B cell (primary cell): ENCODE results near the gene EPN1. TPM values are rescaled to one million over a fixed set of nuclear protein-coding genes. Genes with fewer than 3 reads are reported as not detected.

Source experiments
- ATAC-seq: fragments of 200-7000 bp; cut with Tn5 transposase; one replicate; pipeline ENCODE4 v1.10.0; 2021; ENCODE audit warnings: low read depth, mild to moderate bottlenecking, moderate number of reproducible peaks, moderate library complexity
- CTCF ChIA-PET: fragments of 350-600 bp; sonication (Branson Sonifier 250); formaldehyde crosslinking; loops from one replicate; lab custom pipeline; 2021; ENCODE audit warnings: antibody characterized with exemption, inconsistent platforms; lab: Charles Lee
- POLR2A ChIA-PET: fragments of 350-600 bp; sonication (Branson Sonifier 250); formaldehyde crosslinking; loops from one replicate; lab custom pipeline; 2021; ENCODE audit warnings: antibody characterized with exemption; lab: Charles Lee
- DNase-seq: peaks from one replicate; pipeline ENCODE4 v3.0.0; 2013
- H2AFZ ChIP-seq: 2 replicates; pipeline ENCODE4 v1.6.1; 2012; ENCODE audit warnings: mild to moderate bottlenecking, low read depth, low read length; ENCODE audit not compliant: insufficient read depth, poor library complexity, severe bottlenecking
- H3K27ac ChIP-seq, 2 donors: 1 replicate in 1 of 2; 2 replicates in 1 of 2; pipeline ENCODE4 v1.5.1; 2012 to 2013; ENCODE audit warnings: low read length in 2 of 2, mild to moderate bottlenecking in 2 of 2, moderate library complexity in 1 of 2
- H3K27me3 ChIP-seq, 4 experiments: fragments of 200-600 bp in 1 of 4; sonication (generic) in 1 of 4; replicated peaks in 1 of 4; 1 replicate in 2 of 4; 2 replicates in 2 of 4; pipeline versions ENCODE4 v1.6.1 to v1.7.0; 2013 to 2016; ENCODE audit warnings: low read length in 3 of 4, mild to moderate bottlenecking in 2 of 4, mixed read lengths in 1 of 4, moderate library complexity in 1 of 4; ENCODE audit not compliant: insufficient read depth in 4 of 4, control insufficient read depth in 3 of 4; ENCODE audit errors: control extremely low read depth in 1 of 4
- H3K36me3 ChIP-seq, 2 experiments: replicated peaks in 1 of 2; 1 replicate in 1 of 2; 2 replicates in 1 of 2; pipeline versions ENCODE4 v1.6.1 to v1.7.1; 2013; ENCODE audit warnings: low read length in 1 of 2; ENCODE audit not compliant: insufficient read depth in 2 of 2, control insufficient read depth in 1 of 2; ENCODE audit errors: control extremely low read depth in 1 of 2, extremely low read depth in 1 of 2
- H3K4me1 ChIP-seq, 2 donors: fragments of 200-600 bp in 1 of 2; sonication (generic) in 1 of 2; 1 replicate in 1 of 2; 2 replicates in 1 of 2; pipeline versions ENCODE4 v1.5.1 to v1.6.1; 2013 to 2017; ENCODE audit warnings: low read length in 2 of 2; ENCODE audit not compliant: control insufficient read depth in 2 of 2, insufficient read depth in 2 of 2
- H3K4me2 ChIP-seq: replicated peaks from 2 replicates; pipeline ENCODE3; 2012; ENCODE audit warnings: mild to moderate bottlenecking, low read depth, low read length; ENCODE audit not compliant: poor library complexity, severe bottlenecking
- H3K4me3 ChIP-seq, 5 experiments: fragments of 200-600 bp in 1 of 5; sonication (generic) in 1 of 5; 1 replicate in 3 of 5; 2 replicates in 2 of 5; pipeline versions ENCODE4 v1.5.1 to v1.7.0; 2011 to 2016; ENCODE audit warnings: low read length in 4 of 5, mild to moderate bottlenecking in 4 of 5, low read depth in 2 of 5, control low read depth in 1 of 5, moderate library complexity in 1 of 5; ENCODE audit not compliant: insufficient read depth in 1 of 5; ENCODE audit errors: control extremely low read depth in 1 of 5, extremely low read depth in 1 of 5
- H3K79me2 ChIP-seq: fragments of 200-600 bp; sonication (generic); one replicate; pipeline ENCODE4 v1.6.0; 2016; ENCODE audit warnings: low read length; ENCODE audit not compliant: control insufficient read depth, insufficient read depth
- H3K9ac ChIP-seq: fragments of 200-600 bp; sonication (generic); 2 replicates; pipeline ENCODE4 v1.6.1; 2017; ENCODE audit warnings: mild to moderate bottlenecking, low read length, moderate library complexity
- H3K9me3 ChIP-seq, 3 donors: one replicate each; pipeline versions ENCODE4 v1.6.1 to v1.7.1; 2013; ENCODE audit warnings: low read length in 2 of 3; ENCODE audit not compliant: control insufficient read depth in 2 of 3, insufficient read depth in 1 of 3; ENCODE audit errors: control extremely low read depth in 1 of 3
- H4K20me1 ChIP-seq: 2 replicates; pipeline ENCODE4 v1.6.0; 2012; ENCODE audit warnings: mild to moderate bottlenecking, low read length; ENCODE audit not compliant: insufficient read depth, control insufficient read depth, poor library complexity, severe bottlenecking
- H3K27ac Mint-ChIP-seq: one replicate; pipeline ENCODE4 v1.8.0; 2021; ENCODE audit warnings: mixed read lengths
- H3K27me3 Mint-ChIP-seq: one replicate; pipeline ENCODE4 v1.8.0; 2021; ENCODE audit warnings: mixed read lengths
- H3K4me1 Mint-ChIP-seq: one replicate; pipeline ENCODE4 v1.8.0; 2021; ENCODE audit warnings: mixed read lengths
- H3K4me3 Mint-ChIP-seq: one replicate; pipeline ENCODE4 v1.8.0; 2021; ENCODE audit warnings: mixed read lengths
- H3K9me3 Mint-ChIP-seq: one replicate; pipeline ENCODE4 v1.8.0; 2022; ENCODE audit warnings: mixed read lengths; ENCODE audit not compliant: insufficient read depth
- EZH2 ChIP-seq: IDR thresholded peaks from 2 replicates; pipeline ENCODE4 v1.6.1; 2012; ENCODE audit warnings: borderline replicate concordance, low read depth, mild to moderate bottlenecking, moderate library complexity, low read length; ENCODE audit not compliant: insufficient read depth, poor library complexity, severe bottlenecking
- WGBS: methylation state at CpG from one replicate; pipeline ENCODE4 v1.1.5; 2013; ENCODE audit warnings: missing lambda C conversion rate; ENCODE audit not compliant: insufficient coverage; 5-methylcytosine and 5-hydroxymethylcytosine counted together
- intact Hi-C: fragments of 100-400 bp; cut with micrococcal nuclease; formaldehyde crosslinking; loops from one replicate; pipeline ENCODE4 v1.10.0; 2022
- polyA plus RNA-seq: library from polyadenylated mRNA; depleted of rRNA; stranded (reverse); fragments of >200 nt; gene quantifications from 2 replicates; pipeline ENCODE4 v1.2.3, GENCODE V29; 2012
- total RNA-seq, 2 donors: library from RNA; stranded (reverse); fragments of 120-200 nt in 1 of 2; gene quantifications; 1 replicate in 1 of 2; 2 replicates in 1 of 2; pipeline versions ENCODE4 v1.2.3 to v1.2.4, GENCODE V29; 2013 to 2022
- TF ChIP-seq, protein P1 (sequence below): fragments of 200-600 bp; IDR thresholded peaks from one replicate; pipeline ENCODE4 v1.8.0; 2022; ENCODE audit warnings: antibody characterized with exemption, mild to moderate bottlenecking

The EPN1 gene
- total and polyA plus RNA-seq, 2 donors (not counting 1 experiment from before 2014, with no cell fraction given), result 54.4 to 63.9 TPM

DNA sequence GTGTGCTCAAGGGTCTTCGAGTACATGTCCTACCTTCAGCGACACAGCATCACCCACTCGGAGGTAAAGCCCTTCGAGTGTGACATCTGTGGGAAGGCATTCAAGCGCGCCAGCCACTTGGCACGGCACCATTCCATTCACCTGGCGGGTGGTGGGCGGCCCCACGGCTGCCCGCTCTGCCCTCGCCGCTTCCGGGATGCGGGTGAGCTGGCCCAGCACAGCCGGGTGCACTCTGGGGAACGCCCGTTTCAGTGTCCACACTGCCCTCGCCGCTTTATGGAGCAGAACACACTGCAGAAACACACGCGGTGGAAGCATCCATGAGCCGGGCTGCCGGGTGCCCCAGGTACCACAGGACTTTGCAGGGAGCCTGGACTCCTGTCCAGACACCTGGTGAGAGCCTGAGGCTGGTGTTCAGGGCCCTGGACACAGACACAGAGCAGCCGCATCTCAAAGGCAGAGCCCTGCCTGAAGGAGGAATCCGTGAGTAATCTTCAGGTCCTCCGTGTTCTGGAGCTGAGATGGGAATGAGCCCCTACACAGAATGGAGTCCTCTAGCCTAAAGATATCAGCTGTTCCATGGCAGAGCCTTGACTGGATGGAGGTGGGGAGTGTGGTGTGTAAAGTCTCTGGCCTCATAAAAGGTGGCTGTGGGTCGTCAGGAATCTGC is 30.0 kb upstream of the EPN1 start:
- peaks cover 21% of the 10 kb centered on the region for H4K20me1 ChIP-seq
- Mint-ChIP-seq H3K27me3 (no peaks in the 10 kb centered on the region), H3K9me3 (no peaks in the 10 kb centered on the region), H3K4me1 (peaks cover 65% of the 10 kb centered on the region), H3K4me3 (peak overlapping the region; percentile 88), H3K27ac (peak overlapping the region; percentile 98)
- peaks cover 42% of the 10 kb centered on the region for H3K79me2 ChIP-seq
- peaks cover 0 to 7% (median 0%) of the 10 kb centered on the region in 3 donors for H3K9me3 ChIP-seq
- H3K27me3 ChIP-seq, result no peaks in the 10 kb centered on the region
- ChIA-PET POLR2A (interaction anchor here (0.6 to 1.8 kb wide), 4 partner anchors 9 to 525 kb away, joined by 3 to 12 read pairs (median 4); partner anchors contain the start of gene U2AF2), CTCF (interaction anchor here (0.5 to 7.2 kb wide), 3 partner anchors 8 to 10 kb away, joined by 3 to 131 read pairs (median 5); partner anchors contain the start of gene U2AF2)
- no peak overlapping the region for H3K9ac ChIP-seq
- peaks cover 43 to 72% of the 10 kb centered on the region in 2 donors for H3K4me1 ChIP-seq
- H3K4me3 ChIP-seq, result no peak overlapping the region
- H3K36me3 ChIP-seq, result peaks cover 0 to 21% of the 10 kb centered on the region in 2 experiments
- intact Hi-C loops, result loop anchor here (5.0 kb wide), 3 partner anchors 32 to 238 kb away; partner anchors contain the start of genes EPN1, UBE2S and ZNF865
- TF ChIP-seq, protein P1, sequence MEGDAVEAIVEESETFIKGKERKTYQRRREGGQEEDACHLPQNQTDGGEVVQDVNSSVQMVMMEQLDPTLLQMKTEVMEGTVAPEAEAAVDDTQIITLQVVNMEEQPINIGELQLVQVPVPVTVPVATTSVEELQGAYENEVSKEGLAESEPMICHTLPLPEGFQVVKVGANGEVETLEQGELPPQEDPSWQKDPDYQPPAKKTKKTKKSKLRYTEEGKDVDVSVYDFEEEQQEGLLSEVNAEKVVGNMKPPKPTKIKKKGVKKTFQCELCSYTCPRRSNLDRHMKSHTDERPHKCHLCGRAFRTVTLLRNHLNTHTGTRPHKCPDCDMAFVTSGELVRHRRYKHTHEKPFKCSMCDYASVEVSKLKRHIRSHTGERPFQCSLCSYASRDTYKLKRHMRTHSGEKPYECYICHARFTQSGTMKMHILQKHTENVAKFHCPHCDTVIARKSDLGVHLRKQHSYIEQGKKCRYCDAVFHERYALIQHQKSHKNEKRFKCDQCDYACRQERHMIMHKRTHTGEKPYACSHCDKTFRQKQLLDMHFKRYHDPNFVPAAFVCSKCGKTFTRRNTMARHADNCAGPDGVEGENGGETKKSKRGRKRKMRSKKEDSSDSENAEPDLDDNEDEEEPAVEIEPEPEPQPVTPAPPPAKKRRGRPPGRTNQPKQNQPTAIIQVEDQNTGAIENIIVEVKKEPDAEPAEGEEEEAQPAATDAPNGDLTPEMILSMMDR, result no peak
- no peak for TF ChIP-seq EZH2
- 65% methylated on average over 27 of the region's 28 CpGs for WGBS
- H3K27ac ChIP-seq, result peak overlapping the region; percentile 24 to 79
- H3K4me2 ChIP-seq, result peak overlapping the region; percentile 96
- DNase-seq (no peak), ATAC-seq (no peak)
- H2AFZ ChIP-seq, result no peak overlapping the region

DNA sequence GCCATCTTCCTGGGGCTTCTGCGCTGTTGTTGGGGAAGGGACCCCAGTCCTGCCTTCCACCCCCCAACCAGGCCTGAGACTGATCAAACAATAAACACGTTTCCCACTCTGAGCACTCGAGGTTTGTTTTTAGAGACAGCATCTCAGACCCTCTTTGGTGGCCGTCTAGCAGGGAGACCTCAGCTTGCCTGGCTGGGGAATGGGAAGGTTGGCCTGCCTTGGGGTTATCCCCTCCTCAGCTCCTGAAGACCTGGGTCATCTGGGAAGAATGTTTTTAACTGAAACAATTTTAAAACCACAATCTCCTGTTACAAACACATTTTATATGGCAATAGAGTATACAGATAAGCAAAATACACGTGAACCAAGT is 29.5 kb upstream of the EPN1 start:
- TF ChIP-seq EZH2, result no peak
- TF ChIP-seq, protein P1, result no peak
- Histone ChIP-seq H3K79me2 (peaks cover 42% of the 10 kb centered on the region), H3K9ac (no peak overlapping the region), H3K9me3 (peaks cover 0 to 2% (median 0%) of the 10 kb centered on the region in 3 donors), H4K20me1 (peaks cover 21% of the 10 kb centered on the region), H3K27ac (peak overlapping the region in 1 of 2 donors; percentile 24), H2AFZ (no peak overlapping the region), H3K4me2 (peak overlapping the region; percentile 96), H3K36me3 (peaks cover 0 to 23% of the 10 kb centered on the region in 2 experiments), H3K4me1 (peaks cover 42 to 67% of the 10 kb centered on the region in 2 donors), H3K4me3 (no peak overlapping the region), H3K27me3 (no peaks in the 10 kb centered on the region)
- Mint-ChIP-seq H3K27me3 (no peaks in the 10 kb centered on the region), H3K4me3 (peak overlapping the region; percentile 88), H3K4me1 (peaks cover 66% of the 10 kb centered on the region), H3K9me3 (no peaks in the 10 kb centered on the region), H3K27ac (peak overlapping the region; percentile 89)
- CTCF ChIA-PET, result interaction anchor here (0.7 to 7.2 kb wide), 2 partner anchors 10 to 60 kb away, joined by 3 to 131 read pairs; no protein-coding TSS in a partner anchor
- no peak for ATAC-seq
- POLR2A ChIA-PET, result interaction anchor here (0.7 to 1.8 kb wide), 3 partner anchors 9 to 23 kb away, joined by 4 to 12 read pairs (median 4); partner anchors contain the start of gene U2AF2
- WGBS, result 68% methylated on average over 5 of the region's 5 CpGs
- intact Hi-C loops, result no loop called here
- DNase-seq, result no peak
